ENCODE results near the gene GRM6. TPM values are rescaled to one million over a fixed set of nuclear protein-coding genes. Genes with fewer than 3 reads are reported as not detected.

GRM6 gene
- total RNA-seq, 2 donors from 2014 or later, result not detected

DNA sequence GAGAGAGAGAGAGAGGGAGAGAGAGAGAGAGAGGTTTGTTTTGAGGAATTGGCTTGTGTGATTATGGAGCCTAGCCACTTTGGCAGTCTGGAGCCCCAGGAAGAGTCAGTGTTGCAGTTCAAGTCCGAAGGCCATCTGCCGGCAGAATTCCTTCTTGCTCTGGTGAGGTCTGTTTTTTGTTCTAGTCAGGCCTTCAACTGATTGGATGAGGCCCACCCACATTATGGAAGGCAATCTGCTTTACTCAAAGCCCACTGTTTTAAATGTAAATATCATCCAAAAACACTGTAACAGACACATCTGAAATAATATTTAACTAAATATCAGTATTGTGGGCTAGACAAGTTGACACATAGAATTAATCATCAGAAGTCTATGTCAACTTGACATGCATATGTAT is 11.4 kb upstream of the GRM6 start:
- no peaks in the 10 kb centered on the region for H3K27me3 ChIP-seq
- no peak for DNase-seq
- TF ChIP-seq, protein P1, sequence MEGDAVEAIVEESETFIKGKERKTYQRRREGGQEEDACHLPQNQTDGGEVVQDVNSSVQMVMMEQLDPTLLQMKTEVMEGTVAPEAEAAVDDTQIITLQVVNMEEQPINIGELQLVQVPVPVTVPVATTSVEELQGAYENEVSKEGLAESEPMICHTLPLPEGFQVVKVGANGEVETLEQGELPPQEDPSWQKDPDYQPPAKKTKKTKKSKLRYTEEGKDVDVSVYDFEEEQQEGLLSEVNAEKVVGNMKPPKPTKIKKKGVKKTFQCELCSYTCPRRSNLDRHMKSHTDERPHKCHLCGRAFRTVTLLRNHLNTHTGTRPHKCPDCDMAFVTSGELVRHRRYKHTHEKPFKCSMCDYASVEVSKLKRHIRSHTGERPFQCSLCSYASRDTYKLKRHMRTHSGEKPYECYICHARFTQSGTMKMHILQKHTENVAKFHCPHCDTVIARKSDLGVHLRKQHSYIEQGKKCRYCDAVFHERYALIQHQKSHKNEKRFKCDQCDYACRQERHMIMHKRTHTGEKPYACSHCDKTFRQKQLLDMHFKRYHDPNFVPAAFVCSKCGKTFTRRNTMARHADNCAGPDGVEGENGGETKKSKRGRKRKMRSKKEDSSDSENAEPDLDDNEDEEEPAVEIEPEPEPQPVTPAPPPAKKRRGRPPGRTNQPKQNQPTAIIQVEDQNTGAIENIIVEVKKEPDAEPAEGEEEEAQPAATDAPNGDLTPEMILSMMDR (IDR thresholded peaks at IDR 0.05), result no peak
- no peak overlapping the region for H3K4me3 ChIP-seq
- H3K4me1 ChIP-seq, result no peaks in the 10 kb centered on the region
- H3K9ac ChIP-seq (ENCODE audit: low read depth in 2 of 2, low read length in 2 of 2), result no peak overlapping the region
- H3K27ac ChIP-seq, result no peak overlapping the region
- no peaks in the 10 kb centered on the region for H3K9me3 ChIP-seq
- intact Hi-C loops (cut with DNase I), result no loop called here
- H3K36me3 ChIP-seq, result no peaks in the 10 kb centered on the region

DNA sequence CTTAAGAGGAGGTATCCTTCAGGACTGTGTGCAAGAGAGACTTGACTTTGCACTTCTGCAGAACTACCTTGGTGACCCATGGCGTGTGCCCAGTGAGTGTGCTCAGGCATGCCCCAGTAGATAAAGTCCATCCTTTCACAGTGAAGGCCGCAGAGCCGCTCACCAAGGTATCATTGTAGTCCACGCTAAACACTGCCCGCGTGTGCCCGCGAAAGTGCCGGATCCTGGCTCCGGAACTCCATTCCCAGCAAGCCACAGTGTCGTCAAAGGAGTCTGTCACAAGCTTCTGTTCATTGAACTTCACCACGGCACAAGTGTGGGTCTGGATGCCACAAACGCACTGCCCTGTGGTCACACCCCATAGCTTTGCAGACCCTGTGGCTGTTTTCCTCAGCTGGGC is 3.3 kb upstream of the GRM6 start:
- Histone ChIP-seq H3K4me1 (no peaks in the 10 kb centered on the region), H3K9me3 (no peaks in the 10 kb centered on the region), H3K9ac (ENCODE audit: low read depth in 2 of 2, low read length in 2 of 2) (no peak overlapping the region), H3K4me3 (no peak overlapping the region), H3K27me3 (no peaks in the 10 kb centered on the region), H3K36me3 (no peaks in the 10 kb centered on the region), H3K27ac (no peak overlapping the region)
- TF ChIP-seq, protein P1 (IDR thresholded peaks at IDR 0.05), result no peak
- no peak for DNase-seq
- intact Hi-C loops (cut with DNase I), result no loop called here

DNA sequence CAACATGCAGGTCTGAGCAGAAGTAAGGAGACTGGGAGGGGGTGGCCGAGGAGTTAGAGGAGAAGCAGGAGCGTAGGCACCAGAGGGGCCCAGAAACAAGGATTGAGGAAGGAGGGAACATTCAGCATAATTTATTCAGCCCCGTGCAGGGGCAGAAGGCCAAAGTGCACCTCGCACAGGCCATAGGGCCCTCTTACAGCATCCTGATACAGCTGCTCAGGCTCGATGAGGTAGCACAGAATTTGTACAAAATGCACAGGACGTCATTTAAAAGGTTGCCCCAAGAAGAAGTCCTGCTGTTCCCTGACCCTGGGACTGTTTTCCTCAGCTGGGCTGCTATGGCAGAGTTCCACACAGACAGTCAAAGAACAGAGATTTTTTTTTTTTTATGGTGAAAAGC is 2.1 kb upstream of the GRM6 start:
- intact Hi-C loops (cut with DNase I), result no loop called here
- Histone ChIP-seq H3K4me1 (no peaks in the 10 kb centered on the region), H3K27me3 (no peaks in the 10 kb centered on the region), H3K4me3 (no peak overlapping the region), H3K36me3 (no peaks in the 10 kb centered on the region), H3K27ac (no peak overlapping the region), H3K9me3 (no peaks in the 10 kb centered on the region), H3K9ac (ENCODE audit: low read depth in 2 of 2, low read length in 2 of 2) (no peak overlapping the region)
- DNase-seq, result no peak
- TF ChIP-seq, protein P1 (IDR thresholded peaks at IDR 0.05), result no peak

DNA sequence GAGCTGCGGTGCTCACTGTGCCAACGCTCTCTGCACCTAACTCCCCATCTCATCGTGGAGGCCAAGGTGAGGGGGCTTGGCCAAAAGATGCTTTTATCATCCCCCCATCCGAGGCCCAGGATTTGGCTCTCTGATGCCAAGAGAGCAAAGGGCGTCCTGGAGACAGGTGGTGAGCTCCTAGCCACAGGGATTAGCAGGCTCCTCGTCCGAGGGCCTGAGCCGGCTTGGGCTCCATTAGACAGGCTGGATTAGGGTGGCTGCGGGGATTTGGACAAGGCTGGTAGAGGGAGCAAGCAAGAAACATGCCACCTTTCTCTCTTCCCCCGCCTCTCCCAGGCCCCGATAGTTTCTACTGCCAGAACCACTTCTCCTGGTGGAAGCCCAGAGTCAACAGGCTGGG is 1.0 kb upstream of the GRM6 start:
- Histone ChIP-seq H3K9ac (ENCODE audit: low read depth in 2 of 2, low read length in 2 of 2) (no peak overlapping the region), H3K36me3 (no peaks in the 10 kb centered on the region), H3K27ac (no peak overlapping the region), H3K27me3 (no peaks in the 10 kb centered on the region), H3K4me3 (no peak overlapping the region), H3K9me3 (no peaks in the 10 kb centered on the region), H3K4me1 (no peaks in the 10 kb centered on the region)
- DNase-seq, result no peak
- TF ChIP-seq, protein P1 (IDR thresholded peaks at IDR 0.05), result no peak
- intact Hi-C loops (cut with DNase I), result no loop called here

DNA sequence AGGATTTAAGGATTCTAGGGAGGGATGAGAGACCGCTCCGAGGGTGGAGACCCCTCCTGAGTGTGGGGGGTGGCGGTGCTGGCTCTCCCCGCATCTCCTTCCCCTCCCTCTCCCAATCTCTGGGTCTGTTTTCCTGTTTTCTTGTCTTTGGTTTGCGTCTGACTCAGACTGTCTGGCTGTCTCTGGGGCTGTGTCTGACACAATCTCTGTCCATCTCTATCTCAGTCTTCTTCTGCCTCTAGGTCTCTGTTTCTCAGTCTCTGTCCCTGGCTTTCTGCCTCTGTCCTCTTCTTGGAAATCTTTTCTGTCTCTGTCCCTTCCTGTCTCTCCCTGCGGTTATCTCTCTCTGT is 196 bp upstream of the GRM6 start:
- Histone ChIP-seq H3K36me3 (no peaks in the 10 kb centered on the region), H3K27me3 (no peaks in the 10 kb centered on the region), H3K27ac (no peak overlapping the region), H3K9ac (ENCODE audit: low read depth in 2 of 2, low read length in 2 of 2) (no peak overlapping the region), H3K9me3 (no peaks in the 10 kb centered on the region), H3K4me3 (no peak overlapping the region), H3K4me1 (no peaks in the 10 kb centered on the region)
- intact Hi-C loops (cut with DNase I), result no loop called here
- TF ChIP-seq, protein P1 (IDR thresholded peaks at IDR 0.05), result no peak
- DNase-seq, result no peak

Data from colonic mucosa (tissue), 4 donors.